Prostate gland (tissue), 2 donors: ENCODE results near the gene COA5. TPM values are rescaled to one million over a fixed set of nuclear protein-coding genes. Genes with fewer than 3 reads are reported as not detected.

Experiments used
- DNase-seq: peaks from one replicate; pipeline ENCODE4 v3.0.0-alpha.2; 2019; ENCODE audit warnings: low spot score
- H3K27ac ChIP-seq, 2 donors: fragments of 200-600 bp; sonication (generic); 2 replicates each; pipeline ENCODE4 v1.5.1; 2017 to 2019
- H3K27me3 ChIP-seq: fragments of 200-600 bp; sonication (generic); replicated peaks from 2 replicates; pipeline ENCODE4 v1.5.1; 2019; ENCODE audit not compliant: insufficient read depth
- H3K36me3 ChIP-seq, 2 donors: fragments of 200-600 bp; sonication (generic); 1 replicate in 1 of 2; 2 replicates in 1 of 2; pipeline versions ENCODE4 v1.5.1 to v1.8.1; 2017 to 2019
- H3K4me1 ChIP-seq: fragments of 200-600 bp; sonication (generic); replicated peaks from 2 replicates; pipeline ENCODE4 v1.5.1; 2019
- H3K4me3 ChIP-seq, 2 donors: fragments of 200-600 bp; sonication (generic); 2 replicates each; pipeline ENCODE4 v1.5.1; 2017 to 2019
- H3K9me3 ChIP-seq: fragments of 200-600 bp; sonication (generic); 2 replicates; pipeline ENCODE4 v1.5.1; 2017
- POLR2A ChIP-seq: fragments of 450-650 bp; IDR thresholded peaks from one replicate; pipeline ENCODE4 v1.6.1; 2016; ENCODE audit warnings: antibody characterized with exemption, mild to moderate bottlenecking
- POLR2AphosphoS5 ChIP-seq: sonication (generic); formaldehyde crosslinking; IDR thresholded peaks from one replicate; pipeline ENCODE4 v1.6.1; 2017; ENCODE audit warnings: antibody characterized with exemption
- WGBS: methylation state at CpG from one replicate; pipeline ENCODE4 v1.1.5; 2018; 5-methylcytosine and 5-hydroxymethylcytosine counted together
- intact Hi-C: fragments of 100-400 bp; cut with DNase I; formaldehyde crosslinking; loops from one replicate; pipeline ENCODE4 v1.14.2; 2022
- total RNA-seq, 2 donors: library from RNA; depleted of rRNA; stranded (reverse); fragments of >200 nt; gene quantifications; one replicate each; pipeline ENCODE4 v1.1.0, GENCODE V29; 2016
- TF ChIP-seq, protein P1 (sequence below), 4 experiments: fragments of 200-600 bp in 2 of 4; fragments of 450-650 bp in 2 of 4; sonication (generic) in 2 of 4; IDR thresholded peaks; 1 replicate in 3 of 4; 2 replicates in 1 of 4; pipeline ENCODE4 v1.5.1; 2016 to 2019; ENCODE audit warnings: antibody characterized with exemption in 4 of 4, mild to moderate bottlenecking in 2 of 4, moderate library complexity in 2 of 4

Gene COA5
- total RNA-seq, 2 donors from 2014 or later: 34.9 to 41.6 TPM

DNA sequence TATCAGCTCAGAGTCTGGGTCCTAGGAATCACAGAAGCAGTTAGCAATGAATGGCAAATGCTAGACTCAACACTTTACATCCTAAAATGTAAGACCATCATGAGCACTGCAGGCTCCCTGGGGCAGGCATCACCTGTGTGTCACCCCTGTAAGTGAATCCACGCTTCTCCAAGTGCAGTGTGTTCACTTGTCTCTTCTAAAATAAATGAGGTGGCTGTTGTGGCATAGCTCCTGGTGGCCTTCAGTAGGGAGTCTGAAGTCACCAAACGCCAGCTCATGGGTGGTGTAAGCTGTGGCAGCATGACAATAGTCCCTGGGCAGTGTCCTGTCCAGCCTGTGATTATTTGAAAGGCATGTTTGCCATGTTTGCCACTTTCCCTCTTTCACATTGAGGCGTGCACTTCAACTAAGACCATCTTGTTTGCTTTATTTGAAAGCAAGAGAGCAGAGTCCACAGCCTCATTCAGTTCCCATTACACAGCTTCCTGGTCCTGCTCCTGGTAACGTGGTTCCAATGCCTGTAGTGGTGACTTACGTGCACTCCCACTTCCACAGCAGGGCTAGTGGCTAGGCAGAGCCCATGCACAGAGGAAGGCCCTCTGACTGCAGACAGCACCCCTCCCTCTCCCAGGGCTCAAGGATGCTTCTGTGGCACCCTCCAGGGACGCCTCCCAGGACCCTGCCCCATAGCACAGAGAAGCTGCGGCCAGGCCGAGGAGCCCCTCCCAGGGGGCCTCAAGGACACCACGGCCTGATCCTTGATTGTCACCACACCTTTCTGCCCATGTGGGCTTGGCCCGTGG is 24.3 kb downstream of the COA5 start:
- intact Hi-C loops: no loop called here
- H3K36me3 ChIP-seq: no peaks in the 10 kb centered on the region
- H3K4me3 ChIP-seq: no peak overlapping the region
- no peaks in the 10 kb centered on the region for H3K4me1 ChIP-seq
- TF ChIP-seq, protein P1, sequence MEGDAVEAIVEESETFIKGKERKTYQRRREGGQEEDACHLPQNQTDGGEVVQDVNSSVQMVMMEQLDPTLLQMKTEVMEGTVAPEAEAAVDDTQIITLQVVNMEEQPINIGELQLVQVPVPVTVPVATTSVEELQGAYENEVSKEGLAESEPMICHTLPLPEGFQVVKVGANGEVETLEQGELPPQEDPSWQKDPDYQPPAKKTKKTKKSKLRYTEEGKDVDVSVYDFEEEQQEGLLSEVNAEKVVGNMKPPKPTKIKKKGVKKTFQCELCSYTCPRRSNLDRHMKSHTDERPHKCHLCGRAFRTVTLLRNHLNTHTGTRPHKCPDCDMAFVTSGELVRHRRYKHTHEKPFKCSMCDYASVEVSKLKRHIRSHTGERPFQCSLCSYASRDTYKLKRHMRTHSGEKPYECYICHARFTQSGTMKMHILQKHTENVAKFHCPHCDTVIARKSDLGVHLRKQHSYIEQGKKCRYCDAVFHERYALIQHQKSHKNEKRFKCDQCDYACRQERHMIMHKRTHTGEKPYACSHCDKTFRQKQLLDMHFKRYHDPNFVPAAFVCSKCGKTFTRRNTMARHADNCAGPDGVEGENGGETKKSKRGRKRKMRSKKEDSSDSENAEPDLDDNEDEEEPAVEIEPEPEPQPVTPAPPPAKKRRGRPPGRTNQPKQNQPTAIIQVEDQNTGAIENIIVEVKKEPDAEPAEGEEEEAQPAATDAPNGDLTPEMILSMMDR (IDR thresholded peaks at IDR 0.05): no peak
- no peak for TF ChIP-seq POLR2AphosphoS5
- TF ChIP-seq POLR2A: no peak
- H3K27ac ChIP-seq: no peak overlapping the region
- no peaks in the 10 kb centered on the region for H3K27me3 ChIP-seq
- no peaks in the 10 kb centered on the region for H3K9me3 ChIP-seq
- WGBS: 90% methylated on average over 8 of the region's 10 CpGs
- DNase-seq: no peak

DNA sequence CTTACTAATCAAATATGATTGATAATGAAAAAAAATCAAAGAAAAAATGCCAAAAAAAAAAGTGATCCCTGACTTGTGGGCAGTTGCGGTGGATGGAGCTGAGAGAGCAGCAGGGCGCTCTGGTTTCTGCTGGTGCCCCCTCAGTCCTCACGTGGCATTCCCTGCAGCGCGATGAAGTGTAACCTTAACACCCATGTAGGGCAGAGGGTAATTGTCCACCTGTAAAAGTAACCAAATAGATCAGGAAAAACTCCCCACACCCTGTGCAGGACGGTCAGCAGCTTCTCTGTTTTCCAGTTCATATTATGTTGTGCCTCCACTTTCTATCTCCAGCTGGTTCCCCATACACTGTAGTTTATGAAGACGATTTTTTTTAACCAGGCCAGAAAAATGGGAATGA is 25.0 kb downstream of the COA5 start:
- Histone ChIP-seq H3K9me3 (no peaks in the 10 kb centered on the region), H3K36me3 (no peaks in the 10 kb centered on the region), H3K4me1 (no peaks in the 10 kb centered on the region), H3K27ac (no peak overlapping the region), H3K27me3 (no peaks in the 10 kb centered on the region), H3K4me3 (no peak overlapping the region)
- intact Hi-C loops: no loop called here
- WGBS: 91% methylated on average over 7 of the region's 7 CpGs
- DNase-seq: no peak
- TF ChIP-seq POLR2A (no peak), POLR2AphosphoS5 (no peak)
- TF ChIP-seq, protein P1 (IDR thresholded peaks at IDR 0.05): no peak

DNA sequence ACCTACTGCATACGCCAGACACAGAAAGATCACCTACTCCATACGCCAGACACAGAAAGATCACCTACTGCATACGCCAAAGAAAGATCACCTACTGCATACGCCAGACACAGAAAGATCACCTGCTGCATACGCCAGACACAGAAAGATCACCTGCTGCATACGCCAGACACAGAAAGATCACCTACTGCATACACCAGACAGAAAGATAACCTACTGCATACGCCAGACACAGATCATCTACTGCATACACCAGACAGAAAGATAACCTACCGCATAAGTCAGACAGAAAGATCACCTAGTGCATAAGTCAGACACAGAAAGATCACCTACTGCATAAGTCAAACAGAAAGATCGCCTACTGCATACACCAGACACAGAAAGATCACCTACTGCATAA is 25.8 kb downstream of the COA5 start:
- no peak for DNase-seq
- whole genome bisulfite sequencing: 94% methylated on average over 9 of the region's 9 CpGs
- TF ChIP-seq POLR2AphosphoS5 (no peak), POLR2A (no peak)
- TF ChIP-seq, protein P1 (IDR thresholded peaks at IDR 0.05): no peak
- no peaks in the 10 kb centered on the region for H3K9me3 ChIP-seq
- no peak overlapping the region for H3K4me3 ChIP-seq
- H3K36me3 ChIP-seq: no peaks in the 10 kb centered on the region
- H3K27ac ChIP-seq: no peak overlapping the region
- intact Hi-C loops: no loop called here
- no peaks in the 10 kb centered on the region for H3K27me3 ChIP-seq
- no peaks in the 10 kb centered on the region for H3K4me1 ChIP-seq

DNA sequence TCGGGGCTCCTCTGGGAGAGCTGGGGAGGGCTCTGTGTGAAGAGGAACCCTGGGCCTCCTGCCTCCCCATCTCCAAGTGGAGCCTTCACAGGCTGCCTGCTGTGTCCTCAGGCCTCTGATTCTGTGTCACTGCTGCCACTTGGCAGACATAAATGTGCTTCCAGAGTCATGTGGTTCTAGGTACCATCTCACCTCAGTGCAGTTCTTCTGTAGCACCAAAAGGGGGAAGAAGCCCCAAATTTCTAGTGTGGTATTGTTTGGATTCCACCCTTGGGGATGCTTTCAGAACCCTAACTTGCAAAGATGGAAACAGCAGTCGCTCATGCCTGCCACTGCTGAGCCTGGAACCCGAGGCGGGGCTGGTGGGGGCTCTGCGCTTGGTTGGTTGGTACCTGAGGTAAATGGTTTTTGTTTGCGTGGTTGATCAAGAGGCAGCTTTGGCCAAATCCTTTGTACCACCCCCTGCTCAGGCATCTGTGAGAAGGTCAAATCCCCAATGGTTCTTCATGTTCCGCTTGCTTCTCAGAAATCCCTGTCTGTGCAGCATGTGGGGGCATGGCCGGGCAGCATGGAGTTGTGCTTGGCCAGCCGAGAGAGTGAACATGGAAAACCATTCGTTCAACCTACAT is 27.5 kb downstream of the COA5 start:
- Histone ChIP-seq H3K36me3 (peaks cover 0 to 3% of the 10 kb centered on the region in 2 donors), H3K27me3 (no peaks in the 10 kb centered on the region), H3K4me3 (no peak overlapping the region), H3K27ac (no peak overlapping the region), H3K4me1 (no peaks in the 10 kb centered on the region), H3K9me3 (no peaks in the 10 kb centered on the region)
- no peak for DNase-seq
- WGBS: 92% methylated on average over 10 of the region's 10 CpGs
- TF ChIP-seq POLR2A (no peak), POLR2AphosphoS5 (no peak)
- TF ChIP-seq, protein P1 (IDR thresholded peaks at IDR 0.05): no peak
- intact Hi-C loops: no loop called here

DNA sequence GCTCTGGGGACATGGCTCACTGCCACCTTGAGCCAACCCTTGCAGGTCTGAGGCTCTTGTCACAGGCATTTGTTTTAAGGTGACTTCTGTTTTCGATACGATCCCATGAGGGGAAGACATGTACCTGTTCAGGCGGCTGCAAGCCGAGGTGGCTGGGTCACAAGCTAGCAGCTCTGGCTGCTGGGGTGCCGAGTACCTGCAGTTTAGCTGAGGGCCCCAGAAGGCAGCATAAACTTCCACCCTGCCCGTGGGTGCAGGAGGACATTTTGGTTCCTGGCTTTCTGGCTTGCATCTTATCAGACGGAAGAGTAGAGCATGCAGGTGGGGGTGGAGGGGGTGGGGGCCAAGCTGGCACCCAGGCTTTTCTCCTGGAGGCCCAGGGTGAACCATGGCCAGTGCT is 28.4 kb downstream of the COA5 start:
- no peak for DNase-seq
- Histone ChIP-seq H3K4me1 (no peaks in the 10 kb centered on the region), H3K4me3 (no peak overlapping the region), H3K27me3 (no peaks in the 10 kb centered on the region), H3K36me3 (peaks cover 0 to 3% of the 10 kb centered on the region in 2 donors), H3K9me3 (no peaks in the 10 kb centered on the region), H3K27ac (no peak overlapping the region)
- TF ChIP-seq, protein P1 (IDR thresholded peaks at IDR 0.05): no peak
- TF ChIP-seq POLR2AphosphoS5: no peak
- no peak for TF ChIP-seq POLR2A
- WGBS: 79% methylated on average over 7 of the region's 7 CpGs
- intact Hi-C loops: no loop called here
